GM18519 (cell line): ENCODE data around the gene HAUS1.
"Not testable (repeated sequence)": the region's sequence is repeated elsewhere in the genome, so short reads cannot be mapped to it uniquely, and the experiment has no call there.

Experiments used
- ATAC-seq: cut with Tn5 transposase; IDR thresholded peaks from one replicate; pipeline ENCODE4 v1.9.1; 2021; ENCODE audit warnings: mild to moderate bottlenecking, moderate library complexity; ENCODE audit not compliant: unreplicated experiment, low FRiP score

Gene HAUS1

GRCh38 chr18:46155641-46156051 is 51.5 kb downstream of the HAUS1 start:
- no peak for ATAC-seq

GRCh38 chr18:46156124-46156745 is 52.0 kb downstream of the HAUS1 start:
- no peak for ATAC-seq

GRCh38 chr18:46156843-46157242 is 52.7 kb downstream of the HAUS1 start:
- no peak for ATAC-seq

GRCh38 chr18:46158499-46158898 is 54.3 kb downstream of the HAUS1 start:
- no peak for ATAC-seq

GRCh38 chr18:46160050-46160798 is 56.0 kb downstream of the HAUS1 start:
- no peak for ATAC-seq

- not testable (repeated sequence) for ATAC-seq
Observed at GRCh38 chr18:46160840-46161239, 56.7 kb downstream of the HAUS1 start.

GRCh38 chr18:46161703-46162396 is 57.7 kb downstream of the HAUS1 start:
- ATAC-seq: no peak

- no peak for ATAC-seq
Observed at GRCh38 chr18:46163091-46163490, 58.9 kb downstream of the HAUS1 start.

GRCh38 chr18:46163941-46164499 is 59.8 kb downstream of the HAUS1 start:
- no peak for ATAC-seq

- not testable (repeated sequence) for ATAC-seq
Observed at GRCh38 chr18:46164502-46164901, 60.3 kb downstream of the HAUS1 start.

GRCh38 chr18:46164920-46165319 is 60.7 kb downstream of the HAUS1 start:
- ATAC-seq: no peak

GRCh38 chr18:46166261-46166970 is 62.2 kb downstream of the HAUS1 start:
- no peak for ATAC-seq

GRCh38 chr18:46167971-46168370 is 63.8 kb downstream of the HAUS1 start:
- ATAC-seq: peak; percentile 88

- no peak for ATAC-seq
Observed at GRCh38 chr18:46169464-46169941, 65.3 kb downstream of the HAUS1 start.

GRCh38 chr18:46171331-46171730 is 67.1 kb downstream of the HAUS1 start:
- no peak for ATAC-seq

- ATAC-seq: peak; percentile 56
Observed at GRCh38 chr18:46173393-46174341, 69.5 kb downstream of the HAUS1 start.

- ATAC-seq: no peak
Observed at GRCh38 chr18:46174342-46175041, 70.3 kb downstream of the HAUS1 start.

GRCh38 chr18:46176001-46176400 is 71.8 kb downstream of the HAUS1 start:
- no peak for ATAC-seq
